HT-29 (cell line): ENCODE data around the gene SORCS2. TPM values are rescaled to one million over a fixed set of nuclear protein-coding genes. Genes with fewer than 3 reads are reported as not detected.

ENCODE experiments used
- DNase-seq: peaks from one replicate; pipeline ENCODE4 v3.0.0-alpha.2; 2015; ENCODE audit warnings: low spot score
- total RNA-seq: library from RNA; depleted of rRNA; stranded (reverse); fragments of >200 nt; shearing (Covaris generic); gene quantifications from 2 replicates; pipeline ENCODE4 v1.2.3, GENCODE V29; 2014

SORCS2 gene
- total RNA-seq, 1 experiment from 2014 or later = not detected

GRCh38 chr4:7609316-7609715, 417.0 kb downstream of the SORCS2 start:
- DNase-seq = no peak

- DNase-seq = no peak
Observed at GRCh38 chr4:7610022-7610670, 417.8 kb downstream of the SORCS2 start.

GRCh38 chr4:7610841-7611240, 418.5 kb downstream of the SORCS2 start:
- DNase-seq = no peak

- DNase-seq = no peak
Observed at GRCh38 chr4:7612311-7612897, 420.1 kb downstream of the SORCS2 start.

- DNase-seq = no peak
Observed at GRCh38 chr4:7614350-7614949, 422.1 kb downstream of the SORCS2 start.

GRCh38 chr4:7616193-7616592, 423.9 kb downstream of the SORCS2 start:
- DNase-seq = no peak

- no peak for DNase-seq
Observed at GRCh38 chr4:7618361-7618760, 426.0 kb downstream of the SORCS2 start.

- no peak for DNase-seq
Observed at GRCh38 chr4:7620086-7620813, 427.9 kb downstream of the SORCS2 start.

- DNase-seq = no peak
Observed at GRCh38 chr4:7620814-7621176, 428.5 kb downstream of the SORCS2 start.

- no peak for DNase-seq
Observed at GRCh38 chr4:7621252-7622035, 429.1 kb downstream of the SORCS2 start.

- DNase-seq = no peak
Observed at GRCh38 chr4:7622371-7622770, 430.0 kb downstream of the SORCS2 start.

GRCh38 chr4:7623468-7623867, 431.1 kb downstream of the SORCS2 start:
- no peak for DNase-seq

GRCh38 chr4:7624396-7624980, 432.1 kb downstream of the SORCS2 start:
- no peak for DNase-seq

GRCh38 chr4:7625071-7625470, 432.7 kb downstream of the SORCS2 start:
- no peak for DNase-seq

GRCh38 chr4:7626531-7626930, 434.2 kb downstream of the SORCS2 start:
- no peak for DNase-seq

- DNase-seq = no peak
Observed at GRCh38 chr4:7627251-7628250, 435.2 kb downstream of the SORCS2 start.

GRCh38 chr4:7628432-7628831, 436.1 kb downstream of the SORCS2 start:
- DNase-seq = no peak

GRCh38 chr4:7629501-7630254, 437.3 kb downstream of the SORCS2 start:
- DNase-seq = no peak

GRCh38 chr4:7630568-7631287, 438.4 kb downstream of the SORCS2 start:
- no peak for DNase-seq
